ENCODE data around the gene HTR2A.
"Not testable (repeated sequence)": the region's sequence is repeated elsewhere in the genome, so short reads cannot be mapped to it uniquely, and the experiment has no call there.

The HTR2A gene

GRCh38 chr13:46817095-46817494, 79.8 kb downstream of the HTR2A start:
- intact Hi-C loops (cut with DNase I), result no loop called here
- no peak for DNase-seq

- DNase-seq, result no peak
- intact Hi-C loops (cut with DNase I), result no loop called here
Measured at GRCh38 chr13:46816371-46816770, 80.5 kb downstream of the HTR2A start.

- DNase-seq, result no peak
- intact Hi-C loops (cut with DNase I), result no loop called here
Measured at GRCh38 chr13:46812301-46812797, 84.5 kb downstream of the HTR2A start.

- no peak for DNase-seq
- intact Hi-C loops (cut with DNase I), result no loop called here
Measured at GRCh38 chr13:46810440-46810839, 86.4 kb downstream of the HTR2A start.

GRCh38 chr13:46804921-46805320, 91.9 kb downstream of the HTR2A start:
- intact Hi-C loops (cut with DNase I); DNase-seq: not testable (repeated sequence)

GRCh38 chr13:46804391-46804815, 92.5 kb downstream of the HTR2A start:
- intact Hi-C loops (cut with DNase I), result no loop called here
- DNase-seq, result no peak

- intact Hi-C loops (cut with DNase I), result no loop called here
- DNase-seq, result no peak
Measured at GRCh38 chr13:46803586-46803985, 93.3 kb downstream of the HTR2A start.

GRCh38 chr13:46801858-46802257, 95.0 kb downstream of the HTR2A start:
- intact Hi-C loops (cut with DNase I), result no loop called here
- DNase-seq, result no peak

- DNase-seq, result no peak
- intact Hi-C loops (cut with DNase I), result no loop called here
Measured at GRCh38 chr13:46799139-46799538, 97.7 kb downstream of the HTR2A start.

GRCh38 chr13:46797501-46798237, 99.2 kb downstream of the HTR2A start:
- intact Hi-C loops (cut with DNase I), result no loop called here
- DNase-seq, result peak in 1 of 10 donors; percentile 36

- intact Hi-C loops (cut with DNase I), result no loop called here
- DNase-seq, result peak; percentile 85 to 98 (median 87)
Measured at GRCh38 chr13:46796515-46797474, 100.1 kb downstream of the HTR2A start, which contains the start of gene ESD. TSS of gene ESD (minus strand) at chr13:46797161. CDS start at chr13:46791413, 5,748 bp downstream.

GRCh38 chr13:46796129-46796514, 100.7 kb downstream of the HTR2A start:
- DNase-seq, result no peak
- intact Hi-C loops (cut with DNase I), result no loop called here

GRCh38 chr13:46795321-46795720, 101.5 kb downstream of the HTR2A start:
- intact Hi-C loops (cut with DNase I), result no loop called here
- DNase-seq, result no peak

GRCh38 chr13:46783504-46783903, 113.3 kb downstream of the HTR2A start:
- intact Hi-C loops (cut with DNase I), result no loop called here
- no peak for DNase-seq

- intact Hi-C loops (cut with DNase I), result no loop called here
- no peak for DNase-seq
Measured at GRCh38 chr13:46782691-46783090, 114.2 kb downstream of the HTR2A start.

- intact Hi-C loops (cut with DNase I), result no loop called here
- no peak for DNase-seq
Measured at GRCh38 chr13:46782066-46782465, 114.8 kb downstream of the HTR2A start.

All from posterior cingulate gyrus (tissue), 11 donors.